ENCODE data around the gene CDH13.

DNA sequence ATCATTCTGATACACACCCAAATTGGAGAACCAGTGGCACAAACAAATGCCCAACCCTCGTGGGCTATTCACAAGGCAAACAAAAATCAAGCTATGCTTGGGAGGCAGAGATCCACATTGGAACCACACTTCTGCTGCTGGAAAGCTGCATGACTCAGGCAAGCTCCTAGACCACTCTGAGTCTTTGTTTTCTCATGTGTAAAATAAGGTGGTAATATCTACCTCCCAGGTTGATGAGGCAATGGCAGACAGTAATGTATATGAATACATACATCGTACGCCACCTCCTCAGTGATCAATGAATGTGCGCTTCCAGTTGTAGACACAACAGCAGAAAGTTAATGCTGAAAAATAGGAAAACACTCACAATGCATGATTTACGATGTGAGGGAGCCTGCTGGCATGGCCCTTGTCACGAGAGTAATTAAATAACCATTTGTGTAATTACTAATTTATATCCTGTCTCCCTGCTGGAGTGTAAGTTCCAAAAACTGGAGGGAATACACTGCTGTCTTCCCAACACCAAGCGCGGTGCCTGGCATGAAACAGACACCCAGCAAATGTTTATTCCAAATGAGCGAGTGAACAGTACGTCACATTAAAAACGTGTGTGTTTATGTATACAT, 1111.1 kb downstream of the CDH13 start:
- TF ChIP-seq RAD21 (conservative IDR thresholded peaks at IDR 0.05): no peak
- TF ChIP-seq, protein P1, sequence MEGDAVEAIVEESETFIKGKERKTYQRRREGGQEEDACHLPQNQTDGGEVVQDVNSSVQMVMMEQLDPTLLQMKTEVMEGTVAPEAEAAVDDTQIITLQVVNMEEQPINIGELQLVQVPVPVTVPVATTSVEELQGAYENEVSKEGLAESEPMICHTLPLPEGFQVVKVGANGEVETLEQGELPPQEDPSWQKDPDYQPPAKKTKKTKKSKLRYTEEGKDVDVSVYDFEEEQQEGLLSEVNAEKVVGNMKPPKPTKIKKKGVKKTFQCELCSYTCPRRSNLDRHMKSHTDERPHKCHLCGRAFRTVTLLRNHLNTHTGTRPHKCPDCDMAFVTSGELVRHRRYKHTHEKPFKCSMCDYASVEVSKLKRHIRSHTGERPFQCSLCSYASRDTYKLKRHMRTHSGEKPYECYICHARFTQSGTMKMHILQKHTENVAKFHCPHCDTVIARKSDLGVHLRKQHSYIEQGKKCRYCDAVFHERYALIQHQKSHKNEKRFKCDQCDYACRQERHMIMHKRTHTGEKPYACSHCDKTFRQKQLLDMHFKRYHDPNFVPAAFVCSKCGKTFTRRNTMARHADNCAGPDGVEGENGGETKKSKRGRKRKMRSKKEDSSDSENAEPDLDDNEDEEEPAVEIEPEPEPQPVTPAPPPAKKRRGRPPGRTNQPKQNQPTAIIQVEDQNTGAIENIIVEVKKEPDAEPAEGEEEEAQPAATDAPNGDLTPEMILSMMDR (IDR thresholded peaks at IDR 0.05; ENCODE audit: poor library complexity, severe bottlenecking): no peak
- TF ChIP-seq EZH2 (IDR thresholded peaks at IDR 0.05; ENCODE audit: borderline replicate concordance, insufficient read depth, low read length, poor library complexity, severe bottlenecking): no peak
- TF ChIP-seq MXI1 (conservative IDR thresholded peaks at IDR 0.05; ENCODE audit: poor library complexity, severe bottlenecking): no peak

All from neural cell (in vitro differentiated cells).